TTC549 (cell line): ENCODE data around the gene TAAR2.
"Not testable (repeated sequence)": the region's sequence is repeated elsewhere in the genome, so short reads cannot be mapped to it uniquely, and the experiment has no call there.

Experiments used
- FAIRE-seq: peaks from 2 replicates; lab custom pipeline; 2012; peaks lifted over from hg19 to GRCh38; lab: Jason Lieb, UNC

Gene TAAR2

DNA sequence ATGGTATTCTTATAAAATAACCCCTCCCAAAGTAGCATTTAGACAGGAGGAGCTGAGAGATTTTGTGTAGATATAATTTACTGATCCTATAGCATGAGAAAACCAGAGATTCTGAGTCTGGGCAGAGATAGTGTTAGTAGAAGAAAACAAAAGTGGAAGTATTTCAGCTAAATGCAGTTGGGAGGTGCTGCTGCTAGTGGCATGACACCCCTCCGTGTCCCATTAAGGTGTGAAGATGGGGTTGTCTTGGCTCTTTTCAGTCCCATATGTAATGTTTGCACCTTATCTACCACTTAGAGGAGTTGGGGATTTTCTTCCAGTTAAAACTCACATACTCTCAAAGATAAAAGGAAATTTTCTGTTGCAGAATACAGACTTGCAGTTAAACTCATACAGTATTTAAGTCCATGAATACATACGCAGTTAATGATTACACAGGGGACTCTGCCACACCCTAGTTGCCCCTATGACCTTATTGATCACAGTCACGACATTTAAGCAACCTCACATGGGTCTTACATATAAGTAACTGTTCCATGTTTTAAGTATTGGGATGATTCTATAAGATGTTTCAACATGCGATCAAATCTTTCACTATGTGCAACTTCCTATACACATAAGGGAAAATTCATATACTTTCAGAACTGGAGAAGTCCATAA is 11.5 kb downstream of the TAAR2 start:
- FAIRE-seq, result no peak

DNA sequence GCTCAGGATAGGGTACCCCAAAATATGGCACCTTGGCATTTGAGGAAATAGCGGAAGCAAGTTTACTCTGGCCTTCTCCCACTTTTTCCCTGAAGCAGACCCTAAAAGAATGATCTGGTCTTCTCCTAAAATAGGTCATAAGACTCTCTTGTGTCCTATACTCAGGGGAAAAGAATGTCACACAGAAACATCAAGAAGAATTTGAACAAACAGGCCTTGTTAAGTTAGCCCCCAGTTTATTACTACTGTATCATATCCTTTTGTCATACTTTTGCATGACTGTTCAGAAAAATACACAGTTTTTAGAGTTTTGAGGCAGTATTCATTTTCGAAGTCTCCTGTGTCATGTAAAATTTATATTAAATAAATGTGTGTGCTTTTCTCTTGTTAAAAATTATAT is 12.5 kb downstream of the TAAR2 start:
- FAIRE-seq, result no peak

DNA sequence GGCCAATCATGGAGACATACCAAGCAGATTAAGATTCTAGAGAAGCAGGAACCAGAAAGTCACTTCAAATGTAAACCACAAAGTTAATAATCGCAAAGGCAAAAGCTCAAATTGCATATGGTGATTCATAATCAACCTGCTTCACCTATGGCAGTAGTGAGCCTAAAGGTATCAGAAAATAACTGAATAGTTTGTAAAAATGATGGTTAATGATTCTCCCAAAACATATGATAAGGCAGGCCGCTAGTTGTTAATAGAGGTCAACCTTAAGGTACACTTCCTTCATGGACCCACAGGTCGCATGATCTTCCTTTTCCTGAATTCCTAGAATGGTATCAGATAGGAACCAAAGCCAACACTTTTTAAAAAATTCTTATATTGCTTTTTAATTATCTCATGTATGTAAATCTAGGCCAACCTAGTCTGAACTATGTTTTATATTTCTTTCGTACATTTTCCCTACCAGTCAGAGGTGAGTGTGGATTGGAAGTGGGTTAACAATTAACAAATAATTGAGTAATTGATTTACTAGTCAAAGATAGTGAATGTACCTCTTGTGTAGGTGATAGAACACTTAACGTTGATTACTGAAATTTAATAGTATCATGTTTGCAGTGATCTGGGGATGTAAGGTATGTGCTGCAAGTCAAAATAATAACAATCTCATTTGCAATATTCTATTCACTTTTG is 16.4 kb downstream of the TAAR2 start:
- FAIRE-seq, result no peak

DNA sequence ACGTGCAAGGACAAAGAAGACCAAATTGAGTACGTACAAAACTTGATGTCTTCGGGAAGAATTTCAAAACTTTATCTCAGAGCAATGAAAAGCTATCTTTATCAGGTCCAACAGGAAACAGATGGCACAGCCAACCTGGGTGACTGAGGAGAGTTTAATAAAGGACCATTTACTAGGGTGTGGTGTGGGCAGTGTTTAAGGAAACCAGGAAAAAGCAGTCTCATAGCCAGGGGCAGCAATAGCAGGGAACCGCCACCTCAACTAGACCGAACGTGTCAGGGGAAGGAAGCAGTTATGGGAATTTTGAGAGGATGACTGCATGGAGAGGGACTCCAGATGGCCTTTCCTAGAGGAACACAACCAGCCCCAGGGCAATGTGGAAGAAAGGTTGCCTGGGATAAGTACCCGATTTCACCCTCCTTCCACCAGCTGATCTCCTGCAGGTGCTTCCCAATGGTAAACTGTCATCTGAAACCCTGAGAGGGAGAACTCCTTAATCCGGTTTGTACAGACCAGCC is 19.4 kb downstream of the TAAR2 start:
- no peak for FAIRE-seq

DNA sequence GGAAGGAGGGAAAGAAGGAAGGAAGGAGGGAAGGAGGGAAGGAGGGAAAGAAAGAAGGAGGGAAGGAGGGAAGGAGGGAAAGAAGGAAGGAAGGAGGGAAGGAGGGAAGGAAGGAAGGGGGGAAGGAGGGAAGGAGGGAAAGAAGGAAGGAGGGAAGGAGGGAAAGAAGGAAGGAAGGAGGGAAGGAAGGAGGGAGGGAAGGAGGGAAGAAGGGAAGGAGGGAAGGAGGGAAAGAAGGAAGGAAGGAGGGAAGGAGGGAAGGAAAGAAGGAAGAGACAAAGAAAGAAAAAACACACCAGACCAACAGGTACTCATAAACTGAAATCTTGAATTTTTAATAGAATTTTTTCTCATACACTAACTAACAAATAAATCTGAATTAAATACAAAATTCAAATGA is 23.2 kb downstream of the TAAR2 start:
- not testable (repeated sequence) for FAIRE-seq

DNA sequence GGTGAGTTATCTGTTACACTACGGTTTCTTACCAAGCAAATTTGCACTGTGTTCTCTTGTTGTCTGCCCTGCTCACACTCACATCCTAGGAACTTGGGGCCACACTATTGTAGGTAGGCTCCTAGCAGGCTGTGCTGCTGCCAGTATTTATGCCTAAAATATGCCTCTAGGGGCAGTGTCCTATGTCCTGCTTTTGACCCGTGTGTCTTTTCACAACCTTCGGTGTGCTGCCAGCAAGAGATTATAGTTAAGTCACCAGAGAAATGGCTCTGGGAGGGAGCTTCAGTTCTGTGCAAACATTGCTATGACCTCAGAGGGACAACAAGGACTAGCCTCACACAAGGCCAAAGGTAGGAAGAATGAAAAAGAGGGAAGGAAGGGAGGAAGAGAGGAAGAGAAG is 25.6 kb downstream of the TAAR2 start:
- no peak for FAIRE-seq

DNA sequence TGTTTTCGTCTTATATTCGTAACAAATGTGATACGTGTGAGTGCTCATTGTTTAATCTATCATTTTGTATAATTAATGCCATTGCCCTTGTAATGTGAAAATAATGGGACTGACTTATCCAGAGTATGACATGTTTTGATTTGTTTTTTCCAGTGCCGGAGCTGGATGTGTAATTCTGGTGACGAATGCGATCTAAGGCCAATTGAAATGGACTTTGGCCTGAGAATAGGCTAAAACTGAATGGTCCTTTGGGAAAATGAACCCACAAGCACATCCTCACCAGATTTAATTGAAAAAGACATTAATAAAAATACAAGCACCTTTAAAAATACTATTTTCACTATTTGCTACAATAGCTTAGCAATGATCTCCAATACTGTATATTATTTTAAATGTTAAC is 27.9 kb downstream of the TAAR2 start:
- FAIRE-seq, result no peak

DNA sequence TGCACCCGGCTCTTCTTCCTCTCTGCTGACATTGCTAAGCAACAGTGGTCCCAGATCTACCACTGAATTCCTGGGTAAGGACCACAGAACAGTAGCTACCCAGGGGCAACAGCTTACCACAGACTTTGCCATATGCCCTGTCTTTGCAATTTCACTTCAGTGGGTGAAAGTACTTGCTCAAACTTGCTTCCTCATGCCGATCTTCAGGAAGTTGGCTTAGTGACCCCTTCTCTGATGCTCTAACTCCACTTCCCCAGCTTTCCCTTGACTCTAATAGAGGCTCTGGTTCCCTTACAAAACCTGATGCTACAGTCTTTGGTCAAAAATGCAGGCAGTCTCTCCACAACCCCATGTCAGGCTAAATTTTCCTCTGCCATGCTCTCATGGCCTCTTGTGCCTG is 31.2 kb downstream of the TAAR2 start:
- FAIRE-seq, result no peak

DNA sequence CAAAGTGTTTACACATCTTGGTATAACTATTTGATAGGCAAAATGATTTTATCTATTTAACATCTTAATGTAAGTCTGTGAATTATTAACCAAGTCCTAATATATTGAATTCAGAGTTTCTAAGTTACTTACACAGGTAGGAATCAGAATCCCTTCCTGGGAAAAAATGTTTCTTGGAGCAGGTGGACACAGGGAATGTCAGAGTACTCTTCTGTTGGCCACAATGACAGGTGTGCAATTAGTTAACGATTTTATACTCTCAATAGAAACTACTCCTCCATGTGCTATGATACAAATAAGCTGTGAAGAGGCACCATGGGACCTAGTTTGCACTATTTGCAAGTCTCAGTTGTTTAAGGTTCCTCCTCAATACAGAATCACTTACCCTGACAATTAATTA is 33.7 kb downstream of the TAAR2 start:
- no peak for FAIRE-seq

DNA sequence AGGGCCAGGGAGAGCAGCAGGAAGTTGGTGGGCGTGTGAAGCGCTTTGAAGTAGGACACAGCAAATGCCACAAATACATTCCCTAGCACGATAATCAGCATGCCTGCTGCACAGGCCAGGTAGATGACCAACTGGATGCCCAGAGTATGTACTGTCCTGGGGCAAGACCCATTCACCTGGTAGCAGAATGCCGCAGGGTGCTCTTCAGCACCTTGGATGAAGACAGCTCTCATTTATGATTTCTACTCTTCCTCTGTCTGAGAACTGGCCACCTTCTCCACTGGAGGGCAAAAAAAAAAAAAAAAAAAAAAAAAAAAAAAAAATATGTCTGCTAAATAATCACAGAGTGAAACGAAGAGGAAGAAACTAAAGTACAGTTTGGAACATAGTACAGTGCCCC is 34.6 kb downstream of the TAAR2 start, which contains the start of gene TAAR5:
Gene TAAR5 (minus strand): TSS at position 288 of the 400 bp plus-strand sequence. CDS start 55 bp downstream, at position 233.
- no peak for FAIRE-seq

DNA sequence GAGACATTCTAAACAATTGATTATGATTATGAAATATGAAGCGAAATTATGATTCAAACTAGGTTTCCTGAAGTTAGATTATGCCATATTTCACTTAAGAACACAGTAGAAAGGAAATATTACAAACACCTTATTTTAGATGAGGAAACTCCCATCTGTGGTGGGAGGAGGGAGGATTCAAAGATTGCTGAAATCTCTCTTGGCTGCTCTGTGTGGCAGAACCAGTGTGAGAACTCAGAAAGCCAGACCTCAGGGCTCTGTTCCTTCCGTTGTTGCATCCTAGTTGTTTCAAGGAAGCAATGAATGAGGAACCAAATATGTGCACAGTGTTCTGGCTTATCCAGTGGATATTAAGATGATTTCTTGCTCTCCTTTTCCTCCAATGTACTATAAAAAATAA is 36.7 kb downstream of the TAAR2 start:
- FAIRE-seq, result no peak

DNA sequence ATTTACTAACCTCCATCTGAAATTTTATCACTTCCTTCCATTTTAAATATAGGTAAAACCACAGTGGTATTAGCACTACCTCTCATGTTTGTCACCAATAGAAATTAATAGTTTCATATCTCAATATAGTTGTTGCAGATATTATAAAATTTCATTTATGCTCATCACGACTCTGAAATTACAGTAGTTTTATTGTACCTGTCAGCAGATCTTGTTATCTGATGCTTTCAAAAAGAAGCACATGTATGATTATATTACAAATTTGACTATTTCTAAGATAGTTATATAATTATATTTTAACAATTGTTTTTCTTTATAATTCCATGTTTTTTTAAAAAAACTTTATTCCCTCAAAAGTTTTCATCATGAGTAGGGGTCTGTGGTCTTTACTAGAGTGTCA is 39.4 kb downstream of the TAAR2 start:
- FAIRE-seq, result no peak

DNA sequence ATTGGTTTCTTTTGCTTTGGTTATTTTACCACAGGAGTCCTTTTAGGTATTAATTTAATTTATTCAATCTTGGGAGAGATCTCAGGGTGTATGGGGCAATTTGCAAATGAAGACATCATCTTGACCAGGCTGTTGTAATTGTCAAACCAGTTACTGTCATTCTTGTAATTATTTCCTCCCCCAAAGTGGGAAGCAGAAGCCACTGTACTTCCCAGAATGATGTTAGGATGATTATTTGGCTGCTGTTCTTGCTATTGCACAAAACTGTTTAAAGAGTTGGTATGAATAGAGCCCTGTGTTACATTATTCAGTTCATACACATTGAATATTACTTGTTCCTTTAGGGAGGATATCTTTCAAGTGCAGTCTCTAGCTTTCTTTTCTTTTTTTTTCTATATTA is 52.3 kb downstream of the TAAR2 start:
- FAIRE-seq, result no peak

DNA sequence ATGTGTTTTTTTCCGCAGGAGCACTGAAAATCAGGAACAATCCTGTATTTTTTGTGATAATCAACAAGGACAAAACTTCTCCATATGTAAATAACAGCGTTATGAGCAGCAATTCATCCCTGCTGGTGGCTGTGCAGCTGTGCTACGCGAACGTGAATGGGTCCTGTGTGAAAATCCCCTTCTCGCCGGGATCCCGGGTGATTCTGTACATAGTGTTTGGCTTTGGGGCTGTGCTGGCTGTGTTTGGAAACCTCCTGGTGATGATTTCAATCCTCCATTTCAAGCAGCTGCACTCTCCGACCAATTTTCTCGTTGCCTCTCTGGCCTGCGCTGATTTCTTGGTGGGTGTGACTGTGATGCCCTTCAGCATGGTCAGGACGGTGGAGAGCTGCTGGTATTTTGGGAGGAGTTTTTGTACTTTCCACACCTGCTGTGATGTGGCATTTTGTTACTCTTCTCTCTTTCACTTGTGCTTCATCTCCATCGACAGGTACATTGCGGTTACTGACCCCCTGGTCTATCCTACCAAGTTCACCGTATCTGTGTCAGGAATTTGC is 53.8 kb downstream of the TAAR2 start, which contains the start of gene TAAR6:
Gene TAAR6 (plus strand): TSS at position 102 of the 557 bp plus-strand sequence. CDS start 0 bp downstream, at position 102.
- no peak for FAIRE-seq

DNA sequence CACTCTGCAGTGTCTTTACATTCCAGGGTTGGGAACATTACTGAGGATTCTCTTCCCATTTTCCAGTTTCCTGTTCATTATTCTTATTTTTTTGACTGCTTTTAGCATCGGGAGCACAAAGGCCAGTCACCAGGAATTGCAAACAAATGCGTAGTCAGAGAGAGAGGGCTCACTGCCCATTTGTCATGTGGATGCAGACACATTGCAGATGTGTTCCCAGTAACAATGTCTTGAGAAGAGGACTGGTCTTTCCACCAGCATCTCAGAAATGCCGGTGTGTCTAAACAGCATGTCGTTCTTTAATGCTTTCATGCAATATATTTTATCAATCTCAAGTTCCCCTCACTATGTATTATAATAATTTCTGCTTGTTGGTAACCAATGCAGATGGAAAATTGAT is 54.9 kb downstream of the TAAR2 start:
- FAIRE-seq, result no peak

DNA sequence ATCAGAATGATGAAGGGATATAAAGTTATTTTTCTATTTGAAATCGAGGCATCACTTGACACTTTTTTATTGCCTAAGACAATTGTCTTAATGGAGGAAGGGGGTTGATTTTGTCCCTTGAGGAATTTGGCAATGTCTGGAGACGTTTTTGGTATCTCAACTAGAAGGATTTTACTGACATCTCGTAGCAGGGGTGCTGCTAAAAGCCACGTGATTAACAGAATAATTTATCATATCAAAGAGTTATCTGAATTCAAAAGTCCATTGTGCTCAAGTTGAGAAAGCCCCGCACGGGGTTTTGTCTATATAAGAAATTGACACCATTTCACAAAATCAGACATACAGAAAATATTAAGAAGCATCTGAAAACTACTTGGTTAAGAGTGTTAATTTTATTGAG is 55.5 kb downstream of the TAAR2 start:
- no peak for FAIRE-seq

DNA sequence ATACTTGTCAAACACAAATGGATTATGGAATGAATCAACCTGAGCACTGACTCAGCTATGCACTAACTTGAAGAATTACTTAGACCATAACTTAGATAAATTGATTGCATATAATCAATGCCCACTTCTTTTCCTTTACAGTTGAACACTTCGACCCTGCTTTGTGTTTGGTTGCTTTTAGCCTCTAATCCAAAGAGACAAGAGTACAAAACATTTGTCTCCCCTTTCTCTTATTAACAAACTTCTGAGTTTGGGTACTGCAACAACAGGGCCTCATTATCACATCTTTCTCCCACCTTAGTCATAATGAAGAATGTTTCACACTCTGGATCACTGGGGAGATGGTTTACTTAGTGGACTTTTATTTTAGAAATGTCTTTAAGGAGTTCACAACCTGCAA is 56.5 kb downstream of the TAAR2 start:
- no peak for FAIRE-seq
